ES-I3 (cell line): ENCODE results near the gene OR7G2.

Source experiments
- H3K36me3 ChIP-seq: 2 replicates; pipeline ENCODE4 v1.6.1; 2013; ENCODE audit warnings: mild to moderate bottlenecking, low read length, control low read depth, moderate library complexity; ENCODE audit not compliant: insufficient read depth
- H3K4me1 ChIP-seq: 2 replicates; pipeline ENCODE4 v1.6.1; 2013; ENCODE audit warnings: mild to moderate bottlenecking, control low read depth, low read length; ENCODE audit not compliant: insufficient read depth
- H3K9ac ChIP-seq: 2 replicates; pipeline ENCODE4 v1.6.1; 2013; ENCODE audit warnings: low read depth, mild to moderate bottlenecking, low read length, moderate library complexity
- H3K9me3 ChIP-seq: 2 replicates; pipeline ENCODE4 v1.6.1; 2013; ENCODE audit warnings: mild to moderate bottlenecking, low read length, moderate library complexity; ENCODE audit not compliant: control insufficient read depth, insufficient read depth

Gene OR7G2

GRCh38 chr19:9107375-9107774 lies at the start of gene OR7G2:
TSS of gene OR7G2 (minus strand) at chr19:9107475. CDS start at chr19:9103243, 4,232 bp downstream.
- H3K9me3 ChIP-seq: no peaks in the 10 kb centered on the region
- no peaks in the 10 kb centered on the region for H3K4me1 ChIP-seq
- no peaks in the 10 kb centered on the region for H3K36me3 ChIP-seq
- no peak within 1 kb of the TSS for H3K9ac ChIP-seq

DNA sequence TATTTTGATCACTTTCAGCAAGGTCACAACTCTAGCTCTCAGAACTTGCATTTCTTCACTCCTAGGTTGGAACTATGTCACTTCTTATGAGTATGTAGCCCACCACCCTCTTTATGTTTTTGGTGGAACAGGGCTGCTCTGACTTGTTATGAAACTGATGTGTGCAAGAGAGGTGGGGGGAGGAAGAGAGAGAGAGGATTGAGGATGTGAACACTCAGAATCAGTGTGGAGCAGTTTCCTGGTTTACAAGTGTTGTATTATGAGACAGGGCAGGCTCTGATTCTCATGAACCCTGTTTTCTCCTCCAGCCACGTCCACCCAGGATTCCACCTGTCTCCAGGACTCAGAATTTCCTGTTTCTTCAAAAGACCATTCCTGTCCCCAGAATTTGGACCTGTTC lies 49.0 kb upstream of the OR7G2 start:
- H3K4me1 ChIP-seq: no peaks in the 10 kb centered on the region
- peaks cover 57% of the 10 kb centered on the region for H3K36me3 ChIP-seq
- H3K9ac ChIP-seq: no peak overlapping the region
- peaks cover 30% of the 10 kb centered on the region for H3K9me3 ChIP-seq

- Histone ChIP-seq H3K4me1 (no peaks in the 10 kb centered on the region), H3K9ac (no peak overlapping the region), H3K36me3 (peaks cover 50% of the 10 kb centered on the region), H3K9me3 (peaks cover 31% of the 10 kb centered on the region; the same call in 1 of the 2 replicates)
Observed at GRCh38 chr19:9155591-9155990, 48.3 kb upstream of the OR7G2 start.

DNA sequence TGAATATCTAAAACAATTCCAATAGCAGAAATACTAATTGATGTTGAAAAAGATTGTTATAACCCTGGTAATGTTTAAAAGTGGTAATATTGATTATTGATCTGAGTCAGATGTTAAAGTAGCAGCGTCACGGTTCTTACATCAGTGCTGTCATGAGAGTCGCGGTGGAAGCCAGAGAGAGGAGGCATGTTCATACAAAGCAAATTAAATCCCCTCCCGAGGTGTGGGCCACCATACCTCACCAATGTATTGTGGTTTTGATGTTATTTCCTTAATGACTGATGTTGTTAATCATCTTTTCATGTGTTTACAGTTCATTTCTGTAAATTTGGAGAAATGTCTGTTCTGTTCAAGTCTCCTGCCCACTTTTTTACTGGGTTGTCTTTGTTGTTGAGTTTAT lies 44.1 kb upstream of the OR7G2 start:
- no peak overlapping the region for H3K9ac ChIP-seq
- peaks cover 17% of the 10 kb centered on the region; the same call in 1 of the 2 replicates for H3K36me3 ChIP-seq
- H3K4me1 ChIP-seq: no peaks in the 10 kb centered on the region
- H3K9me3 ChIP-seq: peaks cover 28% of the 10 kb centered on the region

- H3K9me3 ChIP-seq: peaks cover 28% of the 10 kb centered on the region
- H3K4me1 ChIP-seq: no peaks in the 10 kb centered on the region
Observed at GRCh38 chr19:9150650-9151049, 43.4 kb upstream of the OR7G2 start.

GRCh38 chr19:9149997-9150396 lies 42.7 kb upstream of the OR7G2 start:
- Histone ChIP-seq H3K4me1 (no peaks in the 10 kb centered on the region), H3K9me3 (peaks cover 26% of the 10 kb centered on the region), H3K36me3 (peaks cover 6% of the 10 kb centered on the region; the same call in 1 of the 2 replicates), H3K9ac (no peak overlapping the region)

More at GRCh38 chr19:9150650-9151049, 43.4 kb upstream of the OR7G2 start:
- Histone ChIP-seq H3K36me3 (peaks cover 10% of the 10 kb centered on the region; the same call in 1 of the 2 replicates), H3K9ac (no peak overlapping the region)

DNA sequence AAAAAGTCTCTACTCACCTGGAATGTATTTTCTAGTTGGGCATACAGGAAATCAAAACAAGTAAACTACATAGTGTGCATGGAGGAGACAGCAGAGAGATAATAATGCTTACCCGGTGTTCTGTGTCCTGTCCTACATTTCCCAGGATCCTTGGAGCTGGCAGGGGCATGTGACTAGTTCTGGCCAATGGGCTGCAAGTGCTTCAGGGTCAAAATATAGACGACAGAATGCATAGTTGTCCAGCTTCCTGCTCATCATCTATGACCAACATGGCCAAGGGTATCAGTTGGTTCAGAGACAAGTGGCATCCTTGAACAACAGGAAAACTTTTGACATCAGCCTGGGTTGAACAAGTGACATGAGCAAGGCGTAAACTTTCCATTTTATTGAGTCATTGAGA lies 41.4 kb upstream of the OR7G2 start:
- Histone ChIP-seq H3K9ac (no peak overlapping the region), H3K4me1 (no peaks in the 10 kb centered on the region), H3K36me3 (peaks cover 6% of the 10 kb centered on the region; the same call in 1 of the 2 replicates), H3K9me3 (peaks cover 24% of the 10 kb centered on the region)

GRCh38 chr19:9146882-9147281 lies 39.6 kb upstream of the OR7G2 start:
- no peaks in the 10 kb centered on the region for H3K36me3 ChIP-seq
- H3K4me1 ChIP-seq: no peaks in the 10 kb centered on the region
- H3K9ac ChIP-seq: no peak overlapping the region
- peaks cover 24% of the 10 kb centered on the region for H3K9me3 ChIP-seq

DNA sequence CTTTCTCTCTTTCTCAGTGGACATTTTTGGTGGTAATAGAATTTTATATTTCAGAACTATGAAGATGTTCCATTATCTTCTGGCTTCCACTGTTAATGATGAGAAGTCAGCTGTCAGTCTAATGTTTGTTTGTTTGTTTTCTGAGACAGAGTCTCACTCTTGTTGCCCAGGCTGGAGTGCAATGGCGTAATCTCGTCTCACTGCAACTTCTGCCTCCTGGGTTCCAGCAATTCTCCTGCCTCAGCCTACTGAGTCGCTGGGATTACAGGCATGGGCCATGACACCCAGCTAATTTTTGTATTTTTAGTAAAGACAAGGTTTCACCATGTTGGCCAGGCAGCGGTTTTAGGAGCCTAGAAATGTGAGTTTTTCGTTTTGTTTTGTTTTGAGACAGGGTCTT lies 37.6 kb upstream of the OR7G2 start:
- Histone ChIP-seq H3K36me3 (no peaks in the 10 kb centered on the region), H3K4me1 (no peaks in the 10 kb centered on the region), H3K9me3 (peaks cover 18% of the 10 kb centered on the region)

GRCh38 chr19:9140159-9140874 lies 33.0 kb upstream of the OR7G2 start, which contains the start of gene ZNF317:
TSS of gene ZNF317 (plus strand) at chr19:9140397. CDS start at chr19:9156017, 15,620 bp downstream.
- Histone ChIP-seq H3K9me3 (peaks cover 9% of the 10 kb centered on the region; the same call in 1 of the 2 replicates), H3K4me1 (no peaks in the 10 kb centered on the region), H3K36me3 (no peaks in the 10 kb centered on the region), H3K9ac (peak within 1 kb of the TSS; percentile 99)

More for the DNA sequence above, 37.6 kb upstream of the OR7G2 start:
- H3K9ac ChIP-seq: no peak overlapping the region

- 0 out of 2 replicates have a peak, but pooled peaks cover 6% of the 10 kb centered on the region for H3K9me3 ChIP-seq
- H3K36me3 ChIP-seq: no peaks in the 10 kb centered on the region
- peak overlapping the region; percentile 99 for H3K9ac ChIP-seq
- no peaks in the 10 kb centered on the region for H3K4me1 ChIP-seq
Observed at GRCh38 chr19:9139609-9140158, 32.4 kb upstream of the OR7G2 start.

DNA sequence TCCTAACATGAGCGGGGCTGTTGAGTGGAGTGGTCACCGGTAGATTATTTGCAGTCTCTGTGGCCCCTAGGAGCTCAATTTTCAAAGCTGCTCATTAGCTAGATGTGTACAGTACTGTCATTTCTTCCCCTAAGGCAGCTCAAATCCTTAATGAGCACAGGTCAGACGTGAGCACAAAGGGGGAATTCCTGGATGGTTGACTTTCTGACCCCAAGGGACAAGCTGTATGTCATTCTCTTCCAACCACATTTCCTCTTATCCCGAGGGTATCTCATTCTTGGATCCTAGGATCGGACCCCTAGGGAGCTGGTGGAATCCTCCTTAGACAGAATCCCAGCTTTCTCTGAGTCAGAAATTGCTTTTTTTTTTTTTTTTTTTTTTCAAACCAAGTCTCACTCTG lies 25.1 kb upstream of the OR7G2 start:
- H3K9me3 ChIP-seq: no peaks in the 10 kb centered on the region
- H3K9ac ChIP-seq: no peak overlapping the region
- H3K4me1 ChIP-seq: no peaks in the 10 kb centered on the region
- H3K36me3 ChIP-seq: no peaks in the 10 kb centered on the region

- Histone ChIP-seq H3K36me3 (no peaks in the 10 kb centered on the region), H3K9me3 (no peaks in the 10 kb centered on the region), H3K4me1 (no peaks in the 10 kb centered on the region), H3K9ac (no peak overlapping the region)
Observed at GRCh38 chr19:9130965-9131364, 23.7 kb upstream of the OR7G2 start.

- no peaks in the 10 kb centered on the region for H3K9me3 ChIP-seq
- no peaks in the 10 kb centered on the region for H3K4me1 ChIP-seq
- no peak overlapping the region for H3K9ac ChIP-seq
- H3K36me3 ChIP-seq: no peaks in the 10 kb centered on the region
Observed at GRCh38 chr19:9128171-9128570, 20.9 kb upstream of the OR7G2 start.

GRCh38 chr19:9126900-9127405 lies 19.7 kb upstream of the OR7G2 start, which contains the start of gene OR7G3:
TSS of gene OR7G3 (minus strand) at chr19:9126950. CDS start at chr19:9126950, 0 bp downstream.
- Histone ChIP-seq H3K4me1 (no peaks in the 10 kb centered on the region), H3K9ac (no peak within 1 kb of the TSS), H3K36me3 (no peaks in the 10 kb centered on the region), H3K9me3 (no peaks in the 10 kb centered on the region)
